ENCODE results near the gene CAMK1D.

CAMK1D gene

DNA sequence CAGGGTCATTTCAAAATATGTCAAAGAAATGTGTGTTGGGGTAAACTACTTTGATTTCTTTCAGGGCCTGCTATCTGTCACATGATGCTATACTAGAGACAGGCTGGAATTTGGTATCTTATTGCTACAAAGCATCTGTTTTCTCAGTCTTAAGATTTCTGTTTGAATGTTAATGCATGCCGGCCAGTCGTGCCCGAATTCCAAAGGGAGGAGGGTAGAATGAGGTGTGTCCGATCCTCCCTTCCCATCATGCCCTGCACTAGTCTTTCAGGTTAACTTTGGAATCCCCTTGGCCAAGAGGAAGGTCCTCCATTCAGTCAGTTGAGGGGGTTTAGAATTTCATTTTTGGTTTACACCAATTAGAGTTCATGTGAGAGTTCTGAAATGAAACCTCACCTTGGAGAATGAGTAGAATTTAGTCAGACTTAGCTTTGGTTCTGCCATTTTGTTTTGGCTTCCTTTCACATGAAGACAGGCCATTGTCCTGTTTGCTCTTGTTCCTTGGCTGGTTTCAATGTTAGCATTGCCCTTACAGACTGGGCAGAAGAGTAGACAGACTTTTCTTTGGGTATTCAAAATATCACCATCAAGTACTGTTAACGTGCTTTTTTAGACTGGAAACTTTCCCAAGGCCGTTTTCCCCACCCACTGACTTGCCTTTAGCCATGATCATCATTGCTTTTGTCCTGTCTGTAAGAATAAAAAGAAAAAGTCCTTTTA, 95.8 kb downstream of the CAMK1D start:
- H3K9me3 ChIP-seq (ENCODE audit: control insufficient read depth in 2 of 2, low read length in 2 of 2), result no peaks in the 10 kb centered on the region
- no peaks in the 10 kb centered on the region for H3K36me3 ChIP-seq (ENCODE audit: control insufficient read depth in 2 of 2, insufficient read depth in 2 of 2, low read length in 2 of 2)
- no peaks in the 10 kb centered on the region for H3K27me3 ChIP-seq (ENCODE audit: control insufficient read depth in 1 of 2, insufficient read depth in 2 of 2, low read length in 2 of 2)
- H3K9ac ChIP-seq (ENCODE audit: low read length in 2 of 2), result no peak overlapping the region
- H3K4me3 ChIP-seq (ENCODE audit: low read length in 2 of 2), result no peak overlapping the region
- H3K27ac ChIP-seq (ENCODE audit: low read length), result no peak overlapping the region
- H3K4me1 ChIP-seq (ENCODE audit: control insufficient read depth, insufficient read depth, low read length), result peaks cover 8% of the 10 kb centered on the region

DNA sequence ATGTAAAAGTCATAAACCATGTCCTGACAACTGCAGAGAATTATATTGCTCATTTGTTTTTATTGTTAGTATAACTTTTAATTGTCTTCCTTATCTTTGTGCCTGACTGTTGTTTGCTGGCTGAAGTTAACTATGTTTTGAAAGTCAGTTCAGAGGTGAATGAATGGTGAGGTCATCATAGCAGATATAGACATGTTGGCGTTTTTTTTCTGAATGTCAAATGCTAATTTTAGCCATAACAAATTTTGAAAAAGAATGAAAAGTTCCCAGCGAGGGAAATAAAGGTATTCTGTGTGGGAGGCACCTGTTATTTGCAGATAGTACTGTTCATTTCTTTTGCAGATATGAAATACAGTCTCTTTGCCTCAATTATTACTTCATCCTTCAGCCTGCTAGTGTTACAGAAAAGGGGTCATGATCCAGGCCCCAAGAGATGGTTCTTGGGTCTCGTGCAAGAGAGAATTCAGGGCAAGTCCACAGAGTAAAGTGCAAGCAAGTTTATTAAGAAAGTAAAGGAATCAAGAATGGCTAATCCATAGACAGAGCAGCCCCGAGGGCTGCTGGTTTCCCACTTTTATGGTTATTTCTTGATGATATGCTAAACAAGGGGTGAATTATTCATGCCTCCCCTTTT, 96.5 kb downstream of the CAMK1D start:
- Histone ChIP-seq H3K9me3 (ENCODE audit: control insufficient read depth in 2 of 2, low read length in 2 of 2) (no peaks in the 10 kb centered on the region), H3K4me3 (ENCODE audit: low read length in 2 of 2) (no peak overlapping the region), H3K4me1 (ENCODE audit: control insufficient read depth, insufficient read depth, low read length) (peaks cover 8% of the 10 kb centered on the region), H3K36me3 (ENCODE audit: control insufficient read depth in 2 of 2, insufficient read depth in 2 of 2, low read length in 2 of 2) (no peaks in the 10 kb centered on the region), H3K27ac (ENCODE audit: low read length) (no peak overlapping the region), H3K9ac (ENCODE audit: low read length in 2 of 2) (no peak overlapping the region), H3K27me3 (ENCODE audit: control insufficient read depth in 1 of 2, insufficient read depth in 2 of 2, low read length in 2 of 2) (no peaks in the 10 kb centered on the region)

DNA sequence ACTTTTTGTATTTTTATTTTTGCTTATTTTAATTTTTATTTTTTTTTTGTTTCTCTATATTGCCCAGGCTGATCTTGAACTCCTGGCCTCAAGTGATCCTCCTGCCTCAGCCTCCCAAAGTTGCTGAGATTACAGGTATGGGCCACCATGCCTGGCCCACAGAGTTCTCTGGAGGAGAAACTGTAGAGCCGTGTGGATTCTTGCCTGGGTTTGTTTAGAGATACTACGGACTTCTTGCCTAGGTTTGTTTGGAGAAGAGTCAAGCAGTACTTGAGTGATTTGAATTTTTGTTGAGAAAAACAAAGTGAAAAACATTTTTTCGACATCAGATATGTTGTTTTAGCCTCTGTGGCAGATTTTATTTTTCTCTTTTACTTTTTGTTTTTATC, 99.0 kb downstream of the CAMK1D start:
- no peak overlapping the region for H3K4me3 ChIP-seq (ENCODE audit: low read length in 2 of 2)
- no peak overlapping the region for H3K27ac ChIP-seq (ENCODE audit: low read length)
- H3K9me3 ChIP-seq (ENCODE audit: control insufficient read depth in 2 of 2, low read length in 2 of 2), result no peaks in the 10 kb centered on the region
- no peak overlapping the region for H3K9ac ChIP-seq (ENCODE audit: low read length in 2 of 2)
- H3K36me3 ChIP-seq (ENCODE audit: control insufficient read depth in 2 of 2, insufficient read depth in 2 of 2, low read length in 2 of 2), result no peaks in the 10 kb centered on the region
- H3K4me1 ChIP-seq (ENCODE audit: control insufficient read depth, insufficient read depth, low read length), result peaks cover 8% of the 10 kb centered on the region
- no peaks in the 10 kb centered on the region for H3K27me3 ChIP-seq (ENCODE audit: control insufficient read depth in 1 of 2, insufficient read depth in 2 of 2, low read length in 2 of 2)

DNA sequence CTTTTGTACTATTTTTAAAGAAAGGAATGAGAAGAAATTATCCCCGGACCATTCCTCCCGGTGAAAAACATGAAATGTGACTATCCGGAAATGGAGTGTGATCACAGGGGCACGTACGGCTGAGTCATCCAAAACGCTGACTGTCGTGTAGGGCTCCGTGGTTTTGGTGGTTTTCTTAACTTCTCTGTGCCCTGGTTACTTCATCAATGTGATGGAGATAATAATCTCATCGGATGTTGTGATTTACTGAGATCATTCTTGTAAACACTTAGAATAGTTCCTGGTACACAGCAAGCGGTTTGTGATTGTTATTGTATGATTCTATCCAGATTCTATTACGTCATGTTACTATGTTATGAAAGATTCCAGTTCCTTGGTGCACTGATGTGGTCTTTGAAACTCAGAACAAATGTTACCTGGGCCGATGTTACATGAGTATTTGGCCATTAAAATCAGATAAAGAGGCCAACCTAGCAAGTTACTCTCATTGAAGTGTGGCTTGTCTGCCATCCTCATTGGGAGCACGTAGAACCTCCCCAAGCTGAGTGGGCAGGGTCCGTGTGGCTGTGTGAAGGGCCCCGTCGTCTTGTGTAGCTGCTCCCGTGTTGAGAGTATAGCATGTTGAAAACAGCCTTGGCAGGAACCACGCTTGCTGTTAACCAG, 99.5 kb downstream of the CAMK1D start:
- Histone ChIP-seq H3K4me3 (ENCODE audit: low read length in 2 of 2) (no peak overlapping the region), H3K27me3 (ENCODE audit: control insufficient read depth in 1 of 2, insufficient read depth in 2 of 2, low read length in 2 of 2) (no peaks in the 10 kb centered on the region), H3K27ac (ENCODE audit: low read length) (no peak overlapping the region), H3K9me3 (ENCODE audit: control insufficient read depth in 2 of 2, low read length in 2 of 2) (no peaks in the 10 kb centered on the region), H3K4me1 (ENCODE audit: control insufficient read depth, insufficient read depth, low read length) (peaks cover 8% of the 10 kb centered on the region), H3K36me3 (ENCODE audit: control insufficient read depth in 2 of 2, insufficient read depth in 2 of 2, low read length in 2 of 2) (no peaks in the 10 kb centered on the region), H3K9ac (ENCODE audit: low read length in 2 of 2) (no peak overlapping the region)

DNA sequence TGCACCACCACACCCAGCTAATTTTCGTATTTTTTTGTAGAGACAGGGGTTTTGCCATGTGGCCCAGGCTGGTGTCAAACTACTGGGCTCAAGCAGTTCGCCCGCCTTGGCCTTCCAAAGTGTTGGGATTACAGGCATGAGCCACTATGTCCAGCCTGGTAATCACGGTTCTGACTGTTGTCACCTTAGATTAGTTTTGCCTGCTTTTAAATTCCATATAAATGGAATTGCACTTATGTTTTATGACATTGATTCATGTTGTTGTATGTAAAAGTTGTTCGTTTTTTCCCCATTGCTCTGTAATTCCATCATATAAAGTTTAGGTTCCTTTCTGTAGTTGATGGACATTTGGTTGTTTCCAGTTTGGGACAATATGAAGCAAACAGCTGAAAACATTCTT, 106.0 kb downstream of the CAMK1D start:
- H3K36me3 ChIP-seq (ENCODE audit: control insufficient read depth in 2 of 2, insufficient read depth in 2 of 2, low read length in 2 of 2), result no peaks in the 10 kb centered on the region
- no peaks in the 10 kb centered on the region for H3K4me1 ChIP-seq (ENCODE audit: control insufficient read depth, insufficient read depth, low read length)
- no peak overlapping the region for H3K27ac ChIP-seq (ENCODE audit: low read length)
- no peaks in the 10 kb centered on the region for H3K9me3 ChIP-seq (ENCODE audit: control insufficient read depth in 2 of 2, low read length in 2 of 2)
- no peaks in the 10 kb centered on the region for H3K27me3 ChIP-seq (ENCODE audit: control insufficient read depth in 1 of 2, insufficient read depth in 2 of 2, low read length in 2 of 2)
- H3K4me3 ChIP-seq (ENCODE audit: low read length in 2 of 2), result no peak overlapping the region
- H3K9ac ChIP-seq (ENCODE audit: low read length in 2 of 2), result no peak overlapping the region

DNA sequence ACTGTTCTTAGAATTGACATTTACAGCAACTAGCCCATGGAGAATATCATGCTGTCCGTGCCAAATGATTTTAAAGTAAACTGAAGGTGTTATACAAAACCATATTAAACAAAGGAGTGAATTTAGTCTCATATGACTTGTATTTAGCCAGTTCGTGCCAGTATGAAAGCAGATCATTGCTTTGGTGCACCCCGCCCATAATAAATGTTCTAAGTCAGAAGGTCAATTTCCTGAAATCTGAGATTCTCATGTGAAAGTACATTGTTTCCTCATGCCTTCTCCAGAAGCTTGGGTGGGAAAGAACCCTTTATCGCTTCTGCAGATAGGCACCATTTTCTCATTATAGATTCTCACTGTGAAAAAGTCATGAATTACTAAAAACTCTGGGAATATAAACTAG, 106.4 kb downstream of the CAMK1D start:
- Histone ChIP-seq H3K27me3 (ENCODE audit: control insufficient read depth in 1 of 2, insufficient read depth in 2 of 2, low read length in 2 of 2) (no peaks in the 10 kb centered on the region), H3K9me3 (ENCODE audit: control insufficient read depth in 2 of 2, low read length in 2 of 2) (no peaks in the 10 kb centered on the region), H3K4me1 (ENCODE audit: control insufficient read depth, insufficient read depth, low read length) (no peaks in the 10 kb centered on the region), H3K4me3 (ENCODE audit: low read length in 2 of 2) (no peak overlapping the region), H3K27ac (ENCODE audit: low read length) (no peak overlapping the region), H3K9ac (ENCODE audit: low read length in 2 of 2) (no peak overlapping the region), H3K36me3 (ENCODE audit: control insufficient read depth in 2 of 2, insufficient read depth in 2 of 2, low read length in 2 of 2) (no peaks in the 10 kb centered on the region)

DNA sequence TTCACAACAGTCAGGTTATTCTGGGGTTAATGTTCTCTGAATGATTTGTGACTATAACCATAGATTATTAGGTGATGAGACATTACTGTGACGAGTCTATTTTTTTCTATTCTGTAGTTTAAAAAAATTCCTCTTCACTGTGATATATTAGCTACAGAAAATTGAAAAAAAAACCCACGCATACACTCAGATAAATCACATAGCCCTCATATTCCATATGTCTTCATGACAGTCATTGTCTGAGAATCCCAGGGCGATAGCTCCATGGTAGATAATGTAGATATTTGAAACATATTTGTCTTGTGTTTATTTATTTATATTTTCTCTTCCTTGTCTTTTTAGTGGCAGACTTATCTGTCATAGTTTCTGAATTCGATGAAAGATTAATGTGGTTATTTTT, 110.0 kb downstream of the CAMK1D start:
- H3K27me3 ChIP-seq (ENCODE audit: control insufficient read depth in 1 of 2, insufficient read depth in 2 of 2, low read length in 2 of 2), result no peaks in the 10 kb centered on the region
- H3K9me3 ChIP-seq (ENCODE audit: control insufficient read depth in 2 of 2, low read length in 2 of 2), result no peaks in the 10 kb centered on the region
- no peak overlapping the region for H3K9ac ChIP-seq (ENCODE audit: low read length in 2 of 2)
- H3K27ac ChIP-seq (ENCODE audit: low read length), result no peak overlapping the region
- no peak overlapping the region for H3K4me3 ChIP-seq (ENCODE audit: low read length in 2 of 2)
- H3K4me1 ChIP-seq (ENCODE audit: control insufficient read depth, insufficient read depth, low read length), result peaks cover 2% of the 10 kb centered on the region
- no peaks in the 10 kb centered on the region for H3K36me3 ChIP-seq (ENCODE audit: control insufficient read depth in 2 of 2, insufficient read depth in 2 of 2, low read length in 2 of 2)

DNA sequence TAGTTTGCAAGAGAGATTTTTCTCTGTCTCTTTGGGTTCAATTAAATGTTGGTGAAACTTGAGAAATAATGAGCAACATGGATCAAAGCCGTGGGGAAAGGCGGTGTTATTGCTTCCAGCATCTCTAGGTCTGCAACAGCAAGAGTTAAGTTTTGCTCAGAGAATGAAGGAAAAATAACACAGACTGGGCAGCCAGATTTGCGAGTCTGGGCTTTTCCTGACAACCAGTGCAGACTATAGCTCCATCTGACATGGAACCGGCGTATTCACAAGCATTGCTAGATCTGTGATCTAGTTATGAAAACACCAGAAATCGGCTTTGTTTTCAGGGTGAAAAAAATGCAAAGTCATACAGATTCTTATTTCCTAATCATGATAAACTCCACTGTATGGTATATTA, 110.4 kb downstream of the CAMK1D start:
- Histone ChIP-seq H3K27ac (ENCODE audit: low read length) (no peak overlapping the region), H3K36me3 (ENCODE audit: control insufficient read depth in 2 of 2, insufficient read depth in 2 of 2, low read length in 2 of 2) (no peaks in the 10 kb centered on the region), H3K4me1 (ENCODE audit: control insufficient read depth, insufficient read depth, low read length) (peaks cover 2% of the 10 kb centered on the region), H3K9ac (ENCODE audit: low read length in 2 of 2) (no peak overlapping the region), H3K27me3 (ENCODE audit: control insufficient read depth in 1 of 2, insufficient read depth in 2 of 2, low read length in 2 of 2) (no peaks in the 10 kb centered on the region), H3K4me3 (ENCODE audit: low read length in 2 of 2) (no peak overlapping the region), H3K9me3 (ENCODE audit: control insufficient read depth in 2 of 2, low read length in 2 of 2) (no peaks in the 10 kb centered on the region)

DNA sequence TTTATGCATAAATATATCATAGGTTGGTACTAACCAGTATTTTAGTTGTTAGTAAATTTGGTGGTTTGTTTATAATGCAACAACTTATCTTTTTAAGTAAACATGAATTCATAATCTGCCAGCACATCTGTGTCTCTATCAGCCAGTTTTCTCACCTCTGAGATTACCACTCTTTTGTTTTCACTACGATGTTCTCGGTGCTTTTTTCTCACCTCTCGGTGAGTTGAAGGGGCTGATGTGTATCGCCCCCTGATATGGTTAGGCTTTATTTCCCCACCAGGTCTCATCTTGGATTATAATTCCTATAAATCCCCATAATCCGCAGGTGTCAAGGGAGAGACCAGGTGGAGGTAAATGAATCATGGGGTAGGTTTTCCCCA, 114.1 kb downstream of the CAMK1D start:
- no peak overlapping the region for H3K4me3 ChIP-seq (ENCODE audit: low read length in 2 of 2)
- H3K9me3 ChIP-seq (ENCODE audit: control insufficient read depth in 2 of 2, low read length in 2 of 2), result no peaks in the 10 kb centered on the region
- no peaks in the 10 kb centered on the region for H3K36me3 ChIP-seq (ENCODE audit: control insufficient read depth in 2 of 2, insufficient read depth in 2 of 2, low read length in 2 of 2)
- H3K4me1 ChIP-seq (ENCODE audit: control insufficient read depth, insufficient read depth, low read length), result peaks cover 2% of the 10 kb centered on the region
- no peak overlapping the region for H3K9ac ChIP-seq (ENCODE audit: low read length in 2 of 2)
- H3K27ac ChIP-seq (ENCODE audit: low read length), result no peak overlapping the region
- H3K27me3 ChIP-seq (ENCODE audit: control insufficient read depth in 1 of 2, insufficient read depth in 2 of 2, low read length in 2 of 2), result no peaks in the 10 kb centered on the region

DNA sequence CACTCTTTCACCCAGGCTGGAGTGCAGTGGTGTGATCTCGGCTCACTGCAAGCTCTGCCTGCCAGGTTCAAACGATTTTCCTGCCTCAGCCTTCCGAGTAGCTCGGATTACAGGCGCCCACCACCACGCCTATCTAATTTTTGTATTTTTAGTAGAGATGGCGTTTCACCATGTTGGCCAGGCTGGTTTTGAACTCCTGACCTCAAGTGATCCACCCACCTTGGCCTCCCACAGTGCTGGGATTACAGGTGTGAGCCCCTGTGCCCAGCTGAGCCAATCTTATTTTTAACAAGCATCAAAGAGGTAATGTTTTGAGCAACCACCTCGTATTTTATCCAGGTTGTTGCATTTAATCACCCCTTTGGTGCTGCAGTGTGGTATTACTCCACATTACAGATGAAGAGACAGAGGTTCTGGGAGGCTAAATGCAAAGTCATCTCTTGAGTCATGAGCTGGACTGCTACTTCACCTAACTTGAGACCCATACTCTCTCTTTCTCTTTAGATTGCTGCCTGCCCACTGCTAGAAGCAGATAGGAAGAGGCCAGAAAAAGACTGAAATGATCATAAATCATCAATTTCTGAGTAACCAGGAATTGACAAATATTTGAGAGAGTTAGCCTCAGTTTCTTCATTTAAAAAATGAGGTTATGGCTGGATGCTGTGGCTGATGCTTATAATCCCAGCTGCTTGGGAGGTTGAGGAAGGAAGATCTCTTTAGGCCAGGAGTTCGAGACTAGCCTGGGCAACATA, 116.2 kb downstream of the CAMK1D start:
- H3K9ac ChIP-seq (ENCODE audit: low read length in 2 of 2), result no peak overlapping the region
- H3K4me1 ChIP-seq (ENCODE audit: control insufficient read depth, insufficient read depth, low read length), result peaks cover 6% of the 10 kb centered on the region
- H3K36me3 ChIP-seq (ENCODE audit: control insufficient read depth in 2 of 2, insufficient read depth in 2 of 2, low read length in 2 of 2), result no peaks in the 10 kb centered on the region
- H3K9me3 ChIP-seq (ENCODE audit: control insufficient read depth in 2 of 2, low read length in 2 of 2), result no peaks in the 10 kb centered on the region
- H3K4me3 ChIP-seq (ENCODE audit: low read length in 2 of 2), result no peak overlapping the region
- no peak overlapping the region for H3K27ac ChIP-seq (ENCODE audit: low read length)
- H3K27me3 ChIP-seq (ENCODE audit: control insufficient read depth in 1 of 2, insufficient read depth in 2 of 2, low read length in 2 of 2), result no peaks in the 10 kb centered on the region

Data from stomach smooth muscle (tissue), 2 donors.